ENCODE data around the gene PPFIA1. TPM values are rescaled to one million over a fixed set of nuclear protein-coding genes. Genes with fewer than 3 reads are reported as not detected.

Gene PPFIA1
- total RNA-seq, 1 experiment from 2014 or later = 75.1 TPM

DNA sequence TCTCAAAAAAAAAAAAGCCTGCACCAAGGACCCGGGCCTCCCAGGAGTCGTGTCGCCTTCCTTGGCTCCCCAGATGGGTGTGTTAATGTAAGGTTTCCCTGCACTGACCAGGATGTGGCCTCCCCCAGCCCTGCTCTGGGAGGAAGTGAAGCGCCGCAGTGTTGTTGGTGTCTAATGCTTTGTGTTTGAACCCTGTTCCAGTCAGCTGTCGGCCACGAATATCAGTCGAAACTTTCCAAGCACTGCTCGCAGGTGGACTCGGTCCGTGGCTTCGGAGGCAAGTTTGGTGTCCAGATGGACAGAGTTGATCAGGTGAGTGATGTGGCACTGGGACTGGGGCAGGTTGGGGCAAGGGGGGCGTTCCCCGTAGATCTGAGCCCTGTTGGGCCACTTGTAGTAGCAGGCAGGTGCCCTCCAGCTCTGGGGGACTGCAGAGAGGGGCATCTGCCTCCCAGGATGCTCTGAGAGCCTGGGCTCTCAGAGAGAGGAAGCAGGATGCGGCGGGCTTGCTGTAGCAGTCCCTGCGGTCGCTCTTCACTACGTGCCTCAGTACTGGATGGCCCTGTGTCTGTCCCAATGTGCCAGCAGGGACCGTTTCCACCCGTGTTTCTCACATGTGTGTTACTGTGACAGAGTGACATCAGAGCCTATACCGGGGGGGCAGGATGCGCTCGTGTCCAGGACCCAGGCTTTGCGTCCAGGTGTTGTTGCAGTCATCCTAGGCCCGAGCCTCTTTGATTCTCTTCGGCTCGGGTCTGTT, 144.0 kb downstream of the PPFIA1 start:
- TF ChIP-seq, protein P1, sequence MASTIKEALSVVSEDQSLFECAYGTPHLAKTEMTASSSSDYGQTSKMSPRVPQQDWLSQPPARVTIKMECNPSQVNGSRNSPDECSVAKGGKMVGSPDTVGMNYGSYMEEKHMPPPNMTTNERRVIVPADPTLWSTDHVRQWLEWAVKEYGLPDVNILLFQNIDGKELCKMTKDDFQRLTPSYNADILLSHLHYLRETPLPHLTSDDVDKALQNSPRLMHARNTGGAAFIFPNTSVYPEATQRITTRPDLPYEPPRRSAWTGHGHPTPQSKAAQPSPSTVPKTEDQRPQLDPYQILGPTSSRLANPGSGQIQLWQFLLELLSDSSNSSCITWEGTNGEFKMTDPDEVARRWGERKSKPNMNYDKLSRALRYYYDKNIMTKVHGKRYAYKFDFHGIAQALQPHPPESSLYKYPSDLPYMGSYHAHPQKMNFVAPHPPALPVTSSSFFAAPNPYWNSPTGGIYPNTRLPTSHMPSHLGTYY (CRISPR knock-in tag; IDR thresholded peaks at IDR 0.05) = no peak
- TF ChIP-seq SOX15 (CRISPR knock-in tag; IDR thresholded peaks at IDR 0.05) = no peak
- TF ChIP-seq, protein P2, sequence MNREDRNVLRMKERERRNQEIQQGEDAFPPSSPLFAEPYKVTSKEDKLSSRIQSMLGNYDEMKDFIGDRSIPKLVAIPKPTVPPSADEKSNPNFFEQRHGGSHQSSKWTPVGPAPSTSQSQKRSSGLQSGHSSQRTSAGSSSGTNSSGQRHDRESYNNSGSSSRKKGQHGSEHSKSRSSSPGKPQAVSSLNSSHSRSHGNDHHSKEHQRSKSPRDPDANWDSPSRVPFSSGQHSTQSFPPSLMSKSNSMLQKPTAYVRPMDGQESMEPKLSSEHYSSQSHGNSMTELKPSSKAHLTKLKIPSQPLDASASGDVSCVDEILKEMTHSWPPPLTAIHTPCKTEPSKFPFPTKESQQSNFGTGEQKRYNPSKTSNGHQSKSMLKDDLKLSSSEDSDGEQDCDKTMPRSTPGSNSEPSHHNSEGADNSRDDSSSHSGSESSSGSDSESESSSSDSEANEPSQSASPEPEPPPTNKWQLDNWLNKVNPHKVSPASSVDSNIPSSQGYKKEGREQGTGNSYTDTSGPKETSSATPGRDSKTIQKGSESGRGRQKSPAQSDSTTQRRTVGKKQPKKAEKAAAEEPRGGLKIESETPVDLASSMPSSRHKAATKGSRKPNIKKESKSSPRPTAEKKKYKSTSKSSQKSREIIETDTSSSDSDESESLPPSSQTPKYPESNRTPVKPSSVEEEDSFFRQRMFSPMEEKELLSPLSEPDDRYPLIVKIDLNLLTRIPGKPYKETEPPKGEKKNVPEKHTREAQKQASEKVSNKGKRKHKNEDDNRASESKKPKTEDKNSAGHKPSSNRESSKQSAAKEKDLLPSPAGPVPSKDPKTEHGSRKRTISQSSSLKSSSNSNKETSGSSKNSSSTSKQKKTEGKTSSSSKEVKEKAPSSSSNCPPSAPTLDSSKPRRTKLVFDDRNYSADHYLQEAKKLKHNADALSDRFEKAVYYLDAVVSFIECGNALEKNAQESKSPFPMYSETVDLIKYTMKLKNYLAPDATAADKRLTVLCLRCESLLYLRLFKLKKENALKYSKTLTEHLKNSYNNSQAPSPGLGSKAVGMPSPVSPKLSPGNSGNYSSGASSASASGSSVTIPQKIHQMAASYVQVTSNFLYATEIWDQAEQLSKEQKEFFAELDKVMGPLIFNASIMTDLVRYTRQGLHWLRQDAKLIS (CRISPR knock-in tag; IDR thresholded peaks at IDR 0.05; ENCODE audit: borderline replicate concordance) = no peak
- TF ChIP-seq, protein P3, sequence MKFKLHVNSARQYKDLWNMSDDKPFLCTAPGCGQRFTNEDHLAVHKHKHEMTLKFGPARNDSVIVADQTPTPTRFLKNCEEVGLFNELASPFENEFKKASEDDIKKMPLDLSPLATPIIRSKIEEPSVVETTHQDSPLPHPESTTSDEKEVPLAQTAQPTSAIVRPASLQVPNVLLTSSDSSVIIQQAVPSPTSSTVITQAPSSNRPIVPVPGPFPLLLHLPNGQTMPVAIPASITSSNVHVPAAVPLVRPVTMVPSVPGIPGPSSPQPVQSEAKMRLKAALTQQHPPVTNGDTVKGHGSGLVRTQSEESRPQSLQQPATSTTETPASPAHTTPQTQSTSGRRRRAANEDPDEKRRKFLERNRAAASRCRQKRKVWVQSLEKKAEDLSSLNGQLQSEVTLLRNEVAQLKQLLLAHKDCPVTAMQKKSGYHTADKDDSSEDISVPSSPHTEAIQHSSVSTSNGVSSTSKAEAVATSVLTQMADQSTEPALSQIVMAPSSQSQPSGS (CRISPR knock-in tag; IDR thresholded peaks at IDR 0.05; ENCODE audit: borderline replicate concordance, low read depth) = no peak
- TF ChIP-seq, protein P4, sequence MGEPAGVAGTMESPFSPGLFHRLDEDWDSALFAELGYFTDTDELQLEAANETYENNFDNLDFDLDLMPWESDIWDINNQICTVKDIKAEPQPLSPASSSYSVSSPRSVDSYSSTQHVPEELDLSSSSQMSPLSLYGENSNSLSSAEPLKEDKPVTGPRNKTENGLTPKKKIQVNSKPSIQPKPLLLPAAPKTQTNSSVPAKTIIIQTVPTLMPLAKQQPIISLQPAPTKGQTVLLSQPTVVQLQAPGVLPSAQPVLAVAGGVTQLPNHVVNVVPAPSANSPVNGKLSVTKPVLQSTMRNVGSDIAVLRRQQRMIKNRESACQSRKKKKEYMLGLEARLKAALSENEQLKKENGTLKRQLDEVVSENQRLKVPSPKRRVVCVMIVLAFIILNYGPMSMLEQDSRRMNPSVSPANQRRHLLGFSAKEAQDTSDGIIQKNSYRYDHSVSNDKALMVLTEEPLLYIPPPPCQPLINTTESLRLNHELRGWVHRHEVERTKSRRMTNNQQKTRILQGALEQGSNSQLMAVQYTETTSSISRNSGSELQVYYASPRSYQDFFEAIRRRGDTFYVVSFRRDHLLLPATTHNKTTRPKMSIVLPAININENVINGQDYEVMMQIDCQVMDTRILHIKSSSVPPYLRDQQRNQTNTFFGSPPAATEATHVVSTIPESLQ (CRISPR knock-in tag; IDR thresholded peaks at IDR 0.05) = no peak
- TF ChIP-seq, protein P5, sequence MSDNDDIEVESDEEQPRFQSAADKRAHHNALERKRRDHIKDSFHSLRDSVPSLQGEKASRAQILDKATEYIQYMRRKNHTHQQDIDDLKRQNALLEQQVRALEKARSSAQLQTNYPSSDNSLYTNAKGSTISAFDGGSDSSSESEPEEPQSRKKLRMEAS (CRISPR knock-in tag; IDR thresholded peaks at IDR 0.05) = no peak
- TF ChIP-seq NR2C2 (CRISPR knock-in tag; IDR thresholded peaks at IDR 0.05) = no peak
- TF ChIP-seq, protein P6, sequence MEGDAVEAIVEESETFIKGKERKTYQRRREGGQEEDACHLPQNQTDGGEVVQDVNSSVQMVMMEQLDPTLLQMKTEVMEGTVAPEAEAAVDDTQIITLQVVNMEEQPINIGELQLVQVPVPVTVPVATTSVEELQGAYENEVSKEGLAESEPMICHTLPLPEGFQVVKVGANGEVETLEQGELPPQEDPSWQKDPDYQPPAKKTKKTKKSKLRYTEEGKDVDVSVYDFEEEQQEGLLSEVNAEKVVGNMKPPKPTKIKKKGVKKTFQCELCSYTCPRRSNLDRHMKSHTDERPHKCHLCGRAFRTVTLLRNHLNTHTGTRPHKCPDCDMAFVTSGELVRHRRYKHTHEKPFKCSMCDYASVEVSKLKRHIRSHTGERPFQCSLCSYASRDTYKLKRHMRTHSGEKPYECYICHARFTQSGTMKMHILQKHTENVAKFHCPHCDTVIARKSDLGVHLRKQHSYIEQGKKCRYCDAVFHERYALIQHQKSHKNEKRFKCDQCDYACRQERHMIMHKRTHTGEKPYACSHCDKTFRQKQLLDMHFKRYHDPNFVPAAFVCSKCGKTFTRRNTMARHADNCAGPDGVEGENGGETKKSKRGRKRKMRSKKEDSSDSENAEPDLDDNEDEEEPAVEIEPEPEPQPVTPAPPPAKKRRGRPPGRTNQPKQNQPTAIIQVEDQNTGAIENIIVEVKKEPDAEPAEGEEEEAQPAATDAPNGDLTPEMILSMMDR (IDR thresholded peaks at IDR 0.05) = no peak
- TF ChIP-seq GRHL2 (CRISPR knock-in tag; IDR thresholded peaks at IDR 0.05; ENCODE audit: insufficient replicate concordance, severe bottlenecking) = no peak
- no peak for TF ChIP-seq EMX1 (CRISPR knock-in tag; IDR thresholded peaks at IDR 0.05)
- TF ChIP-seq, protein P7, sequence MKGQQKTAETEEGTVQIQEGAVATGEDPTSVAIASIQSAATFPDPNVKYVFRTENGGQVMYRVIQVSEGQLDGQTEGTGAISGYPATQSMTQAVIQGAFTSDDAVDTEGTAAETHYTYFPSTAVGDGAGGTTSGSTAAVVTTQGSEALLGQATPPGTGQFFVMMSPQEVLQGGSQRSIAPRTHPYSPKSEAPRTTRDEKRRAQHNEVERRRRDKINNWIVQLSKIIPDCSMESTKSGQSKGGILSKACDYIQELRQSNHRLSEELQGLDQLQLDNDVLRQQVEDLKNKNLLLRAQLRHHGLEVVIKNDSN (CRISPR knock-in tag; IDR thresholded peaks at IDR 0.05) = no peak
- no peak for TF ChIP-seq GABPB1 (CRISPR knock-in tag; IDR thresholded peaks at IDR 0.05)
- TF ChIP-seq ZNF263 (CRISPR knock-in tag; IDR thresholded peaks at IDR 0.05; ENCODE audit: low read depth) = no peak
- no peak for TF ChIP-seq SP1 (CRISPR knock-in tag; conservative IDR thresholded peaks at IDR 0.05)
- TF ChIP-seq, protein P8, sequence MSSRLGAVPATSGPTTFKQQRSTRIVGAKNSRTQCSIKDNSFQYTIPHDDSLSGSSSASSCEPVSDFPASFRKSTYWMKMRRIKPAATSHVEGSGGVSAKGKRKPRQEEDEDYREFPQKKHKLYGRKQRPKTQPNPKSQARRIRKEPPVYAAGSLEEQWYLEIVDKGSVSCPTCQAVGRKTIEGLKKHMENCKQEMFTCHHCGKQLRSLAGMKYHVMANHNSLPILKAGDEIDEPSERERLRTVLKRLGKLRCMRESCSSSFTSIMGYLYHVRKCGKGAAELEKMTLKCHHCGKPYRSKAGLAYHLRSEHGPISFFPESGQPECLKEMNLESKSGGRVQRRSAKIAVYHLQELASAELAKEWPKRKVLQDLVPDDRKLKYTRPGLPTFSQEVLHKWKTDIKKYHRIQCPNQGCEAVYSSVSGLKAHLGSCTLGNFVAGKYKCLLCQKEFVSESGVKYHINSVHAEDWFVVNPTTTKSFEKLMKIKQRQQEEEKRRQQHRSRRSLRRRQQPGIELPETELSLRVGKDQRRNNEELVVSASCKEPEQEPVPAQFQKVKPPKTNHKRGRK (CRISPR knock-in tag; IDR thresholded peaks at IDR 0.05; ENCODE audit: borderline replicate concordance) = no peak
- no peak for TF ChIP-seq MYBL2 (CRISPR knock-in tag; IDR thresholded peaks at IDR 0.05)
- TF ChIP-seq, protein P9, sequence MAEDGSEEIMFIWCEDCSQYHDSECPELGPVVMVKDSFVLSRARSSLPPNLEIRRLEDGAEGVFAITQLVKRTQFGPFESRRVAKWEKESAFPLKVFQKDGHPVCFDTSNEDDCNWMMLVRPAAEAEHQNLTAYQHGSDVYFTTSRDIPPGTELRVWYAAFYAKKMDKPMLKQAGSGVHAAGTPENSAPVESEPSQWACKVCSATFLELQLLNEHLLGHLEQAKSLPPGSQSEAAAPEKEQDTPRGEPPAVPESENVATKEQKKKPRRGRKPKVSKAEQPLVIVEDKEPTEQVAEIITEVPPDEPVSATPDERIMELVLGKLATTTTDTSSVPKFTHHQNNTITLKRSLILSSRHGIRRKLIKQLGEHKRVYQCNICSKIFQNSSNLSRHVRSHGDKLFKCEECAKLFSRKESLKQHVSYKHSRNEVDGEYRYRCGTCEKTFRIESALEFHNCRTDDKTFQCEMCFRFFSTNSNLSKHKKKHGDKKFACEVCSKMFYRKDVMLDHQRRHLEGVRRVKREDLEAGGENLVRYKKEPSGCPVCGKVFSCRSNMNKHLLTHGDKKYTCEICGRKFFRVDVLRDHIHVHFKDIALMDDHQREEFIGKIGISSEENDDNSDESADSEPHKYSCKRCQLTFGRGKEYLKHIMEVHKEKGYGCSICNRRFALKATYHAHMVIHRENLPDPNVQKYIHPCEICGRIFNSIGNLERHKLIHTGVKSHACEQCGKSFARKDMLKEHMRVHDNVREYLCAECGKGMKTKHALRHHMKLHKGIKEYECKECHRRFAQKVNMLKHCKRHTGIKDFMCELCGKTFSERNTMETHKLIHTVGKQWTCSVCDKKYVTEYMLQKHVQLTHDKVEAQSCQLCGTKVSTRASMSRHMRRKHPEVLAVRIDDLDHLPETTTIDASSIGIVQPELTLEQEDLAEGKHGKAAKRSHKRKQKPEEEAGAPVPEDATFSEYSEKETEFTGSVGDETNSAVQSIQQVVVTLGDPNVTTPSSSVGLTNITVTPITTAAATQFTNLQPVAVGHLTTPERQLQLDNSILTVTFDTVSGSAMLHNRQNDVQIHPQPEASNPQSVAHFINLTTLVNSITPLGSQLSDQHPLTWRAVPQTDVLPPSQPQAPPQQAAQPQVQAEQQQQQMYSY (CRISPR knock-in tag; IDR thresholded peaks at IDR 0.05) = no peak

More for the DNA sequence above, 144.0 kb downstream of the PPFIA1 start:
- POLR2A ChIA-PET = no interaction called here
- ATAC-seq = no peak
- Mint-ChIP-seq H3K4me3 (no peak overlapping the region), H3K36me3 (peaks cover 81% of the 10 kb centered on the region), H3K27ac (no peak overlapping the region), H3K9me3 (no peaks in the 10 kb centered on the region), H3K4me1 (no peaks in the 10 kb centered on the region), H3K27me3 (ENCODE audit: low read depth) (no peaks in the 10 kb centered on the region)
- CTCF ChIA-PET = interaction anchor here (0.7 to 0.8 kb wide), 2 partner anchors 10 to 306 kb away, joined by 3 read pairs; no protein-coding TSS in a partner anchor
- no peak for DNase-seq (ENCODE audit: low spot score)

Data from WTC11 (cell line).